ENCODE measurements around the gene PLXNB2.
A peak's percentile ranks its signal among the peaks of the same experiment; 100 is the strongest.

Gene PLXNB2

DNA sequence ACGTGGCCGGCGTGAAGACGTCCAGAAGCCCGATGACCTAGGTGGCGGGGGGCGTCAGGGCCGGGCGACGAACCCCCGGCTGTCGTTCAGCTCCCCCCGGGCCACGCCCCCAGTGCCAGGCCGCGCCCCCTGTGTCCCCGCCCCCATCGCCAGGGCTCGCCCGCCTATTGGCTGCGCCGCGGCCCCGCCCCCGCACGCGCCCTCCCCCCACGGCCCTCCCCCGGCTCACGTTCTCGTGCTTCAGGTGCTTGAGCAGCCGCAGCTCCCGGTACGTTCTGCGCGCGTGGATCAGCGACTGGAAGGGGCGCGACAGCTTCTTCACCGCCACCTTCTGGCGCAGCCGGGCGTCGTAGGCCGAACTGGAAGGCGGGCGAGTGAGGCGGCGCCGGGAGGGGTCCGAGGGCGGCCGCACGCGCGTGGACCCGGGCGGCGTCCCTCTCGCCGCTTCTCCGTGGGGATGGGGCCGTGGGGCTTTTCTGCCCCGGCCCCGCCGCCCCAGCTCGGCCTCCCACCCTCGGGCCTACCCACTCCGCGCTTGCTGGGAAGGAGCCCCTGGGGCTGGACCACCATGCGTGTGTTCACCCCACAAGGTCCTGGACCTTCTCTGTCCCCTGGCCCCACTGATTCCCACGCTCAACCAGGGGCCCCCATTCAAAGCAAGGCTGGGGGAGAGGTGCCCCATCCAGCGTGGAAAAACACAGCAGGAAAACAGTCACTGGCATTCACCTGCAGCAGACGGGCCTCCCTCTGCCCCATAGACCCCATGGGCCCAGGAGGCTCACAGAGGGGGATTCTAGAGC, 39.7 kb downstream of the PLXNB2 start:
- Histone ChIP-seq H3K27ac (no peak overlapping the region), H3K27me3 (replicated peaks) (no peaks in the 10 kb centered on the region), H3K4me3 (ENCODE audit: low read depth, low read length) (peak overlapping the region; percentile 37), H3K36me3 (replicated peaks) (no peaks in the 10 kb centered on the region)
- DNase-seq = no peak
- TF ChIP-seq, protein P1, sequence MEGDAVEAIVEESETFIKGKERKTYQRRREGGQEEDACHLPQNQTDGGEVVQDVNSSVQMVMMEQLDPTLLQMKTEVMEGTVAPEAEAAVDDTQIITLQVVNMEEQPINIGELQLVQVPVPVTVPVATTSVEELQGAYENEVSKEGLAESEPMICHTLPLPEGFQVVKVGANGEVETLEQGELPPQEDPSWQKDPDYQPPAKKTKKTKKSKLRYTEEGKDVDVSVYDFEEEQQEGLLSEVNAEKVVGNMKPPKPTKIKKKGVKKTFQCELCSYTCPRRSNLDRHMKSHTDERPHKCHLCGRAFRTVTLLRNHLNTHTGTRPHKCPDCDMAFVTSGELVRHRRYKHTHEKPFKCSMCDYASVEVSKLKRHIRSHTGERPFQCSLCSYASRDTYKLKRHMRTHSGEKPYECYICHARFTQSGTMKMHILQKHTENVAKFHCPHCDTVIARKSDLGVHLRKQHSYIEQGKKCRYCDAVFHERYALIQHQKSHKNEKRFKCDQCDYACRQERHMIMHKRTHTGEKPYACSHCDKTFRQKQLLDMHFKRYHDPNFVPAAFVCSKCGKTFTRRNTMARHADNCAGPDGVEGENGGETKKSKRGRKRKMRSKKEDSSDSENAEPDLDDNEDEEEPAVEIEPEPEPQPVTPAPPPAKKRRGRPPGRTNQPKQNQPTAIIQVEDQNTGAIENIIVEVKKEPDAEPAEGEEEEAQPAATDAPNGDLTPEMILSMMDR (IDR thresholded peaks at IDR 0.05; ENCODE audit: low read depth, low read length, missing control alignments) = peak; percentile 52
- in situ Hi-C loops (cut with HindIII; ENCODE audit: low pct_ligation_motif_present, low sequenced_read_pairs) = no loop called here

DNA sequence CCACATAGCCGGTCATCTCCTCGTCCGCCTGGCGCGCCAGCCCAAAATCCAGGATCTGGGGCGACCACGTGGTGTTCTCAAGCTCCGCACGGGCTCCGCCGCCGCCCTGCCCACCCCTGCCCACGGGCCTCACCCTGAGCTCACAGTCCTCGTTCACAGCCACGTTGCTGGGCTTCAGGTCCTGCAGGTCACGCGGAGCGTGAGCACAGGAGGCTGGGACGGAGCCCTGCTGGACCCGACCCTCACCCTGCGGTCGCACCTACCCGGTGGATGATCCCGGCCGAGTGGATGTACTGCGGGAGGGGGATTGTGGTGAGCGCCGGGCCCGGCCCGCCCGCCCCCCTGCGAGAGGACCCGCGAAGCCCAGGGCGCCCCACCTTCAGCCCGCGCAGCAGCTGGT, 40.5 kb downstream of the PLXNB2 start:
- Histone ChIP-seq H3K27ac (no peak overlapping the region), H3K36me3 (replicated peaks) (no peaks in the 10 kb centered on the region), H3K4me3 (ENCODE audit: low read depth, low read length) (no peak overlapping the region), H3K27me3 (replicated peaks) (no peaks in the 10 kb centered on the region)
- no peak for DNase-seq
- in situ Hi-C loops (cut with HindIII; ENCODE audit: low pct_ligation_motif_present, low sequenced_read_pairs) = no loop called here
- TF ChIP-seq, protein P1 (IDR thresholded peaks at IDR 0.05; ENCODE audit: low read depth, low read length, missing control alignments) = no peak

DNA sequence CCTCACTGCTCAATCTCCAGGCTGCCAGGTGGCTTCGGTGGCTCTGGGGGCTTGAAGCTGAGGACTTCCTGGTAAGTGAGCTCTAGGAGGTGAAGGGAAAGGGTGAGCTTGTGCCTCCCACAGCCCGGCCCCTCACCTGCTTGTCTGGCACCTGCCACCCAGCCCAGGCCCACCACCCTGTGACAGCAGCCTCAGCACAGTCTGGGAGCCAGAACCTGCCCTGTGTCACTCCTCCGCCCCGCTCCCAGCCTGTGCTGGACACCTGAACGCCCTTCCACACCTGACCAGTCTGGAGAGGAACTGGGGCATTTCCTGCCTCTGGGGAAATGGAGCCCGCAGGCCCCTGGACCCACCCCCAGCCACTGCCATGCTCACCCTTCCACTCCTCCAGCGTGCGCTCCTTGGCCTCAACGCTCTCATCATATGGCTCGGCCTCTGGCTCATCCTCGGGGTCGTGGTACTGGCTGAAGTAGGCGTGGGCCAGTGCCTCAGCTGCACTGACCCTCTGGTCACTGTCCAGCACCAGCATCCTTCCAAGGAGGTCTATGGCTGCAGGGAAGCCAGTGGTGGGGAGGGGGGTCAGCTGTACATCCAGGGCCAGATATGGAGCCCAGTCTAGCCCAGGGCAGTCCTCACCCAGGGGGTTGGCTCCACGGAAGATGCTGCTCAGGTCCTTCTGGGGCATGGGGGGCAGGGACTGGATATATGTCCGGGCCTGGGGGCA, 42.3 kb downstream of the PLXNB2 start:
- H3K27me3 ChIP-seq (replicated peaks) = no peaks in the 10 kb centered on the region
- TF ChIP-seq, protein P1 (IDR thresholded peaks at IDR 0.05; ENCODE audit: low read depth, low read length, missing control alignments) = no peak
- no peaks in the 10 kb centered on the region for H3K36me3 ChIP-seq (replicated peaks)
- H3K4me3 ChIP-seq (ENCODE audit: low read depth, low read length) = no peak overlapping the region
- DNase-seq = no peak
- H3K27ac ChIP-seq = no peak overlapping the region
- in situ Hi-C loops (cut with HindIII; ENCODE audit: low pct_ligation_motif_present, low sequenced_read_pairs) = no loop called here

DNA sequence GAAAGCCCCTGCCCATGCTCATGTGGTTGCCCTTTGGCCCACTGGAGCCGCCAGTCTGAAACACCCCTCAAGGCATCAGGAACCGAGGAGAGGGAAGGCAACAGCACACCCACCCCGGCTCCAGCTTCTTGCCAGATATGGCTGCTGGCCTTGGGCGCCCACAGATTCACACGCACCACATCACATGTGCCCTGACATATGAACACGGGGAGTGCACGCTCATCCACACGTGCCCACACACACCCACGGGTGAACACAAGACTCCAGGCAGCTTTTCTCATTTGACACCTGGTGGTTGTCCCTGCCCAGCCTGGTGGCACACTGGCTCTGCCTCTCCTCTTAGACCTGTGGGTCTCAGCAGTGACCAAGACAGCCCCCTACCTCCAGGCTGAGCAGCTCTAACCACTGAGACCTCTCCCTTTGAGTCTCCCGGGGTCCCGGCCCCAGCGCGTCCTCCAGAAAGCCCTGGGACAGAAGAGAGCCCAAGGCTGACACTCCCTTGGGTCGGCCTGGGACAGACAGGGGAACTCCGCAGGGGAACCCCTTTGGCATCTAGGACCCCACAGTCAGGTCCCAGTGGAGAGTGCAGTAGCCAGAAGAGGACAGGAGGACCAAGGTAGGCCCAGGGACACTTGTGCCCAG, 43.2 kb downstream of the PLXNB2 start:
- DNase-seq = no peak
- TF ChIP-seq, protein P1 (IDR thresholded peaks at IDR 0.05; ENCODE audit: low read depth, low read length, missing control alignments) = no peak
- Histone ChIP-seq H3K27me3 (replicated peaks) (no peaks in the 10 kb centered on the region), H3K36me3 (replicated peaks) (no peaks in the 10 kb centered on the region), H3K4me3 (ENCODE audit: low read depth, low read length) (no peak overlapping the region), H3K27ac (no peak overlapping the region)
- in situ Hi-C loops (cut with HindIII; ENCODE audit: low pct_ligation_motif_present, low sequenced_read_pairs) = no loop called here

DNA sequence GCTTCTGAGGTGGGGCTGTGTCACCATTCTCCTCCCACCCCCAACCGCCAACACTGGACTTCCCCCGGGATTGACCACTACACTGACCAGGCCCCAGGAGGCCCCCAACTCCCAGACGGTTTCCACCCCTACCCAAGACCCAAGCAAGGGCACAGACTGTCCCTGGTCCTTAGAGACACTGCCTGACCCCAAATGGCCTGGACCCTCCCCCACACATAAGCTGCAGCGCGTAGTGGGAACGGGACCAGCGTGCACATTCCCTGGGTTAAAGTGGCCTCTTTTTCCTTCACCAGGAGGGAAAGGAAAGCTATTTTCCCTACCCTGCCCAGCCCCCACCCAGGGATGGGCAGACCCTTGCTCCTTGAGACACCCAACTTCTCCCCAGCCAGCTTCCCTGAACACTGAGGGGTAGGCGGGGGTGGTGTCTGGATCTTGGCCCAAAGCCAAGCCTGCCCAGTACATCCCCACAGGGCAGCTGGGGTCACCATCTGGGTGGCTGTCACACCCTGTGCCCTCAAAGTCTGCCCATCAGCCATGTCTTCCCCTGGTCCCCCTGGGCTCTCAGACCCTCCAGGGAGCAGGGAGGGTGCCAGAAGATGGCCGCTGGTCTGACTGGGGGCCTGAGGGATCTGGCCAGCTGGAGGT, 44.4 kb downstream of the PLXNB2 start:
- H3K27ac ChIP-seq = no peak overlapping the region
- in situ Hi-C loops (cut with HindIII; ENCODE audit: low pct_ligation_motif_present, low sequenced_read_pairs) = no loop called here
- H3K4me3 ChIP-seq (ENCODE audit: low read depth, low read length) = no peak overlapping the region
- no peaks in the 10 kb centered on the region for H3K36me3 ChIP-seq (replicated peaks)
- no peak for DNase-seq
- TF ChIP-seq, protein P1 (IDR thresholded peaks at IDR 0.05; ENCODE audit: low read depth, low read length, missing control alignments) = no peak
- no peaks in the 10 kb centered on the region for H3K27me3 ChIP-seq (replicated peaks)
